ENCODE measurements around the gene HOXC13. TPM values are rescaled to one million over a fixed set of nuclear protein-coding genes. Genes with fewer than 3 reads are reported as not detected.

The HOXC13 gene
- total RNA-seq, 1 donor from 2014 or later: not detected

DNA sequence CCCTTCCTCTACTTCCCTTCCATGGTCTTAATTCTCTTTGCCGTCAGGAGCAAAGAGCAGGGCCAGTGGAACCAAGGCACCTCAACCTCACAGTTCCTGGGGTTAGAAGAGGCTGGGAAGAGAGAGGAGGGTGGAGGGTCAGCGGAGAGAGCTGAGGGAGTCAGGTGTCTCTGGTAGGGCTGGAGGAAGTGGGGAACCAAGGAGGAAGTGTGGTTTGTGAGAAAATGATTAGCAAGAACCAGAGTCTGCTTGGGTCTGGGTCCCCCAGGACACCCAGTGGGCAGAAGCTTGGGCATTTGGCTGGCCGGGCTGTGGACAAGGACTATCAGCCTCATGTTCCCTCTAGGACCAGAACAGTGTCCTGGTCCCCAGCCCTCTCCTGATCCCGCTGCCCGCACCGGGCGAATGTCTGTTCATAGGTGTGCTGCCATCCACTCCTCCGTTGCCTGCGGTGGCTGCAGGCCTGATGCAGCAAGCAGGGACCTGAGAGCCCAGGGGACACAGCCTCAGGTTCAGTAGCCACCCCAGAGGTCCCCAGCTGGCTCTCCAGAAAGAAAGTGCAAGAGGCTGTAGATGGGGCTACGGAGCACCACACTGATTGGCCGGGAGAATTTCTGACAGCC, 18.4 kb downstream of the HOXC13 start:
- TF ChIP-seq, protein P1, sequence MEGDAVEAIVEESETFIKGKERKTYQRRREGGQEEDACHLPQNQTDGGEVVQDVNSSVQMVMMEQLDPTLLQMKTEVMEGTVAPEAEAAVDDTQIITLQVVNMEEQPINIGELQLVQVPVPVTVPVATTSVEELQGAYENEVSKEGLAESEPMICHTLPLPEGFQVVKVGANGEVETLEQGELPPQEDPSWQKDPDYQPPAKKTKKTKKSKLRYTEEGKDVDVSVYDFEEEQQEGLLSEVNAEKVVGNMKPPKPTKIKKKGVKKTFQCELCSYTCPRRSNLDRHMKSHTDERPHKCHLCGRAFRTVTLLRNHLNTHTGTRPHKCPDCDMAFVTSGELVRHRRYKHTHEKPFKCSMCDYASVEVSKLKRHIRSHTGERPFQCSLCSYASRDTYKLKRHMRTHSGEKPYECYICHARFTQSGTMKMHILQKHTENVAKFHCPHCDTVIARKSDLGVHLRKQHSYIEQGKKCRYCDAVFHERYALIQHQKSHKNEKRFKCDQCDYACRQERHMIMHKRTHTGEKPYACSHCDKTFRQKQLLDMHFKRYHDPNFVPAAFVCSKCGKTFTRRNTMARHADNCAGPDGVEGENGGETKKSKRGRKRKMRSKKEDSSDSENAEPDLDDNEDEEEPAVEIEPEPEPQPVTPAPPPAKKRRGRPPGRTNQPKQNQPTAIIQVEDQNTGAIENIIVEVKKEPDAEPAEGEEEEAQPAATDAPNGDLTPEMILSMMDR (IDR thresholded peaks at IDR 0.05): no peak
- Mint-ChIP-seq H3K9me3 (ENCODE audit: low read depth) (no peaks in the 10 kb centered on the region), H3K4me3 (ENCODE audit: unreplicated experiment) (no peak overlapping the region)

DNA sequence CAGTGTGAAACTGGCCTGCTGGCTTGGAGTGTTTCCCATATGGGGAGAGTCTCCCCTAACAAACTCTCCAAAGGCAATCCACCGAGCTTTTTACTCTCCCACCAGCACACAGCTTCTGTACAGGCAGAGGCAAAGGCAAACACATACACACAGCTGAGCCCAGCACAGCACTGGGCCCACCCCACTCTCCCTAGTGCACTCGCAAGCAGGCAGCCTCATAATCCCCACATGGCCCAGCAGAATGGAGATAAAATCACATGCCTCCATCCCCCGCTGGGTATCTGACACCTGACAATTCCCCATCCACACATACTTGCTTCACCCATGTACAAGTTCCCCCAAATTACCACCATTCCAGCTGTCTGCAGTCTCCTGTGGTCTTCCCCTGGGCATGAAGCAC, 19.5 kb downstream of the HOXC13 start:
- DNase-seq (ENCODE audit: low spot score): no peak
- H3K4me1 Mint-ChIP-seq (ENCODE audit: low read depth): peaks cover 4% of the 10 kb centered on the region
- no peak overlapping the region for H3K27ac Mint-ChIP-seq (ENCODE audit: unreplicated experiment)
- H3K27me3 Mint-ChIP-seq (ENCODE audit: low read depth): peaks cover 79% of the 10 kb centered on the region
- TF ChIP-seq, protein P1 (IDR thresholded peaks at IDR 0.05): no peak
- peaks cover 17% of the 10 kb centered on the region for H3K36me3 Mint-ChIP-seq (ENCODE audit: low read depth)
- no peak overlapping the region for H3K4me3 Mint-ChIP-seq (ENCODE audit: unreplicated experiment)
- H3K9me3 Mint-ChIP-seq (ENCODE audit: low read depth): no peaks in the 10 kb centered on the region

More for the DNA sequence above, 18.4 kb downstream of the HOXC13 start:
- H3K4me1 Mint-ChIP-seq (ENCODE audit: low read depth): peaks cover 8% of the 10 kb centered on the region
- peaks cover 17% of the 10 kb centered on the region for H3K36me3 Mint-ChIP-seq (ENCODE audit: low read depth)
- H3K27me3 Mint-ChIP-seq (ENCODE audit: low read depth): peaks cover 82% of the 10 kb centered on the region
- H3K27ac Mint-ChIP-seq (ENCODE audit: unreplicated experiment): no peak overlapping the region
- DNase-seq (ENCODE audit: low spot score): no peak

DNA sequence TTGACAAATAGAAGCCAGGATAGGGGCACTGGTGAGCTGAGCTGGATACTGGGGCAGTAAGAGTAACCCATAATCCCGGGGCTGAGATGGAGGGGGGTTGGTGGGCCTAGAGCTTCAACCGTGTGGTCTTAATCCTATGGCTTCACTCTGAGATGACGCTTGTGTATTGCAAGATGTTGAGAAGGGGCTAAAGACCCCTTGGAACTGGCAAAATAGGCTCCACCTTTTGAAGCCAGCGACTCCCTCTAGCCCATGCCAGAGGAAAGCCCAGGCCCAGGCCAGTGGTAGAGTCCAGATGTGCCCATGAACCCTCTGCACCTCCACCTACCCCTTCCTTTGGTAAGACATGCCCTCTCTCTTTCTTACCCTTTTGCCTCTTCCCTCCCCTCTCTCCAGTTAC, 20.7 kb downstream of the HOXC13 start:
- no peaks in the 10 kb centered on the region for H3K9me3 Mint-ChIP-seq (ENCODE audit: low read depth)
- H3K27me3 Mint-ChIP-seq (ENCODE audit: low read depth): peaks cover 78% of the 10 kb centered on the region
- peaks cover 17% of the 10 kb centered on the region for H3K36me3 Mint-ChIP-seq (ENCODE audit: low read depth)
- H3K4me1 Mint-ChIP-seq (ENCODE audit: low read depth): no peaks in the 10 kb centered on the region
- H3K4me3 Mint-ChIP-seq (ENCODE audit: unreplicated experiment): no peak overlapping the region
- TF ChIP-seq, protein P1 (IDR thresholded peaks at IDR 0.05): no peak
- no peak overlapping the region for H3K27ac Mint-ChIP-seq (ENCODE audit: unreplicated experiment)
- no peak for DNase-seq (ENCODE audit: low spot score)

DNA sequence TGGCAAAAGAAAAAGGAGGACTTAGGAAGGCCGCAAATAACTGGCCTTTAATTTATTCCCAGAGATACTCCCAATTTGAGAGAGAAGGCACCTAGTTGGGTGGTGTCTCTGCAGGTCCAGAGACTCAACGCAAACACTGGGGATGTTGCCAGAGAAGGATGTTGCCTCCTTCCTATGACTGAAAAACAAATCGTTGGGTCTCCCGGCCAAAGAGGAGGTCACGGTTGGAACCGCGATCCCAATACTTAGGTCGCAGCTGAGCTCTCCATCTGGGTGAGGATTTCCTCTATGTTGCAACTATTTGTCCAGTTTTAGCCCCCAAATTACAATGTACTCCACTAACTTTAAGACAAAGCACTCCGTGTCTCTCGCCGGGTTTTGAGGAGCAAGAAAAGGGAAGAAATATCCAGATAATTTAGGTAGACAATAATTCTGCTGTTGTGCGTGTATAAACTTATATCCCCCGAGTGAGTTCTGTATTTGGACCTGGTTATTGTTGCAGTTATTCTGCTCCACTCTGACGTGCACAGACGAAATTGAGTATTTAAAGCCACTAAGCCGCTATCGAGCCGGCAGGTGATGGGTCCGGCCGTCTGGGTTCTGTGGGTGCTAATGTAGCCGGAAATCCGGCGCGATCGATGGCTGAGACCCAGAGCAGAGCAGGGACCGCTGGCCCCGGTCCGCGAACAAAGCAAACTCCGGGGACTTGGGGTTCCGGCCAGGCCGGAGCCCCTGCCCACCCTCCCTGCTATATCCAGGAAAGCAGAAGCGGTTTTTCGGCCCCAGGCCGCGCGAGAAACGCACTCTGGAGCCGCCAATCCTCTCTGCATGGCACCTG, 21.8 kb downstream of the HOXC13 start:
- Mint-ChIP-seq H3K36me3 (ENCODE audit: low read depth) (peaks cover 17% of the 10 kb centered on the region), H3K27ac (ENCODE audit: unreplicated experiment) (no peak overlapping the region), H3K4me3 (ENCODE audit: unreplicated experiment) (no peak overlapping the region), H3K9me3 (ENCODE audit: low read depth) (no peaks in the 10 kb centered on the region), H3K27me3 (ENCODE audit: low read depth) (peaks cover 87% of the 10 kb centered on the region), H3K4me1 (ENCODE audit: low read depth) (no peaks in the 10 kb centered on the region)
- DNase-seq (ENCODE audit: low spot score): no peak
- TF ChIP-seq, protein P1 (IDR thresholded peaks at IDR 0.05): no peak

DNA sequence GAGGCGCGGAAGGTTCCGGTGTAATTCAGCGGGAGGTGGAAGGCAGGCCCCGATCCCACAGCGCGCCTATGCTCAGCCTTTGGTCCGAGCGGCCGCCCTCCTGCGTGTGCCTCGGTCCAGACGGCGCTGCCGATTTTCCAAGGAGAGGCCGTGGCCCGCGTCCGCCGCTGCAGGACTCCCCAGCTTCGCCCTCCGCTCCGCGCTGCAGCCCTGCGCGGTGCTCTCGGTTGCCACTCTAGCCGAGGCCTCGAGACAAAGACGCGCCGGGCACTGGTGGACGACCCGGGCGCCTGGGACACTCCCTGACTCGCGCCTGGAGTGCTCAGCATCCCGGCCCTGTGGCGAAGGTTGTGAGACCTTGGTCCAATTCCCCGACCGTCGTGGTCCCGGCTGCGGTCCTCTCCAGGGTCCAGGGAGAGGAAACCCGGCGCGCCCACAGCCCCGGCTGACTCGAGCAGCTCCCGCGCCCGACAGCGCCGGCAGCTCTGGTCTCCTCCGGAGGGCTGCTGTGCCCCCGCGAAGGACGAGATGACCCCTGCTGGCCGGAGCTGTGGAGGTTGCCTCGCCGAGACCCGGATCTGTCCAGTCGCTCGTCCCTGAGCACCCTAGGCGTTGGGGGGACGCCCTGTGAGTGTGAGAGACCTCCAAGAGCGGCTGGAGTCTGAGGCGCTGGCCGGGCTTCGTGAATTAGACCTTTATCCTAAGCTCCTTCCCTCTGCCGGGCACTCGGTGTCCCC, 22.6 kb downstream of the HOXC13 start:
- TF ChIP-seq, protein P1 (IDR thresholded peaks at IDR 0.05): no peak
- H3K36me3 Mint-ChIP-seq (ENCODE audit: low read depth): peaks cover 13% of the 10 kb centered on the region

More for the DNA sequence above, 22.6 kb downstream of the HOXC13 start:
- H3K4me3 Mint-ChIP-seq (ENCODE audit: unreplicated experiment): no peak overlapping the region
- peaks cover 1% of the 10 kb centered on the region for H3K4me1 Mint-ChIP-seq (ENCODE audit: low read depth)
- no peaks in the 10 kb centered on the region for H3K9me3 Mint-ChIP-seq (ENCODE audit: low read depth)
- H3K27ac Mint-ChIP-seq (ENCODE audit: unreplicated experiment): no peak overlapping the region
- H3K27me3 Mint-ChIP-seq (ENCODE audit: low read depth): peaks cover 86% of the 10 kb centered on the region
- no peak for DNase-seq (ENCODE audit: low spot score)

Data from chondrocyte (in vitro differentiated cells).